IPS-20b (cell line): Measurements from ENCODE around the gene YWHAQ.

Experiments
- H3K27ac ChIP-seq: one replicate; pipeline ENCODE4 v1.5.1; 2013; ENCODE audit warnings: low read length
- H3K27me3 ChIP-seq: 2 replicates; pipeline ENCODE4 v1.6.1; 2013; ENCODE audit warnings: mild to moderate bottlenecking, low read length, inconsistent platforms; ENCODE audit not compliant: insufficient read depth
- H3K36me3 ChIP-seq: 2 replicates; pipeline ENCODE4 v1.6.1; 2013; ENCODE audit warnings: low read depth, mild to moderate bottlenecking, inconsistent platforms, low read length, moderate library complexity; ENCODE audit not compliant: insufficient read depth
- H3K4me1 ChIP-seq: 2 replicates; pipeline ENCODE4 v1.6.1; 2013; ENCODE audit warnings: mild to moderate bottlenecking, control low read depth, inconsistent platforms, low read length, moderate library complexity; ENCODE audit not compliant: insufficient read depth
- H3K4me3 ChIP-seq: 2 replicates; pipeline ENCODE4 v1.5.1; 2013; ENCODE audit warnings: mild to moderate bottlenecking, low read length, inconsistent platforms
- H3K9ac ChIP-seq: 2 replicates; pipeline ENCODE4 v1.6.1; 2013; ENCODE audit warnings: low read depth, mild to moderate bottlenecking, inconsistent platforms, low read length, moderate library complexity
- H3K9me3 ChIP-seq: 2 replicates; pipeline ENCODE4 v1.6.1; 2013; ENCODE audit warnings: mild to moderate bottlenecking, low read depth, low read length, inconsistent platforms; ENCODE audit not compliant: insufficient read depth

Gene YWHAQ

GRCh38 chr2:9664365-9664764 lies 33.6 kb upstream of the YWHAQ start:
- H3K4me1 ChIP-seq, result 0 out of 2 replicates have a peak, but pooled peaks cover 3% of the 10 kb centered on the region
- H3K9me3 ChIP-seq, result no peaks in the 10 kb centered on the region
- no peaks in the 10 kb centered on the region for H3K27me3 ChIP-seq
- no peak overlapping the region for H3K27ac ChIP-seq
- no peaks in the 10 kb centered on the region for H3K36me3 ChIP-seq
- H3K4me3 ChIP-seq, result no peak overlapping the region
- H3K9ac ChIP-seq, result no peak overlapping the region

GRCh38 chr2:9663008-9663879 lies 32.4 kb upstream of the YWHAQ start:
- H3K27ac ChIP-seq, result no peak overlapping the region
- H3K9ac ChIP-seq, result no peak overlapping the region
- no peaks in the 10 kb centered on the region for H3K36me3 ChIP-seq
- H3K27me3 ChIP-seq, result no peaks in the 10 kb centered on the region
- H3K4me3 ChIP-seq, result no peak overlapping the region
- 0 out of 2 replicates have a peak, but pooled peaks cover 3% of the 10 kb centered on the region for H3K4me1 ChIP-seq
- H3K9me3 ChIP-seq, result no peaks in the 10 kb centered on the region

- Histone ChIP-seq H3K4me1 (0 out of 2 replicates have a peak, but pooled peaks cover 3% of the 10 kb centered on the region), H3K36me3 (no peaks in the 10 kb centered on the region), H3K27ac (no peak overlapping the region), H3K9ac (no peak overlapping the region), H3K4me3 (no peak overlapping the region), H3K27me3 (no peaks in the 10 kb centered on the region), H3K9me3 (no peaks in the 10 kb centered on the region)
Measured at GRCh38 chr2:9661261-9661660, 30.5 kb upstream of the YWHAQ start.

- H3K9me3 ChIP-seq, result no peaks in the 10 kb centered on the region
- no peak overlapping the region for H3K9ac ChIP-seq
- no peaks in the 10 kb centered on the region for H3K27me3 ChIP-seq
- no peak overlapping the region for H3K27ac ChIP-seq
- no peak overlapping the region for H3K4me3 ChIP-seq
- H3K36me3 ChIP-seq, result no peaks in the 10 kb centered on the region
- 0 out of 2 replicates have a peak, but pooled peaks cover 3% of the 10 kb centered on the region for H3K4me1 ChIP-seq
Measured at GRCh38 chr2:9660781-9661180, 30.0 kb upstream of the YWHAQ start.

GRCh38 chr2:9660154-9660553 lies 29.4 kb upstream of the YWHAQ start:
- Histone ChIP-seq H3K27ac (no peak overlapping the region), H3K27me3 (no peaks in the 10 kb centered on the region), H3K4me1 (0 out of 2 replicates have a peak, but pooled peaks cover 3% of the 10 kb centered on the region), H3K9ac (no peak overlapping the region), H3K4me3 (no peak overlapping the region), H3K9me3 (no peaks in the 10 kb centered on the region), H3K36me3 (no peaks in the 10 kb centered on the region)

GRCh38 chr2:9658972-9659371 lies 28.2 kb upstream of the YWHAQ start:
- Histone ChIP-seq H3K4me1 (0 out of 2 replicates have a peak, but pooled peaks cover 3% of the 10 kb centered on the region), H3K9ac (no peak overlapping the region), H3K9me3 (no peaks in the 10 kb centered on the region), H3K27me3 (no peaks in the 10 kb centered on the region), H3K36me3 (no peaks in the 10 kb centered on the region), H3K27ac (no peak overlapping the region), H3K4me3 (no peak overlapping the region)

- Histone ChIP-seq H3K36me3 (no peaks in the 10 kb centered on the region), H3K27me3 (no peaks in the 10 kb centered on the region), H3K4me3 (no peak overlapping the region), H3K9ac (no peak overlapping the region), H3K4me1 (0 out of 2 replicates have a peak, but pooled peaks cover 3% of the 10 kb centered on the region), H3K9me3 (no peaks in the 10 kb centered on the region), H3K27ac (no peak overlapping the region)
Measured at GRCh38 chr2:9657731-9658130, 26.9 kb upstream of the YWHAQ start.

- H3K4me1 ChIP-seq, result 0 out of 2 replicates have a peak, but pooled peaks cover 3% of the 10 kb centered on the region
- no peak overlapping the region for H3K27ac ChIP-seq
- H3K4me3 ChIP-seq, result no peak overlapping the region
Measured at GRCh38 chr2:9657083-9657482, 26.3 kb upstream of the YWHAQ start.

GRCh38 chr2:9656270-9656766 lies 25.5 kb upstream of the YWHAQ start:
- H3K4me3 ChIP-seq, result no peak overlapping the region

More at GRCh38 chr2:9657083-9657482, 26.3 kb upstream of the YWHAQ start:
- no peak overlapping the region for H3K9ac ChIP-seq
- no peaks in the 10 kb centered on the region for H3K9me3 ChIP-seq
- no peaks in the 10 kb centered on the region for H3K36me3 ChIP-seq
- no peaks in the 10 kb centered on the region for H3K27me3 ChIP-seq

GRCh38 chr2:9655441-9656269 lies 24.9 kb upstream of the YWHAQ start:
- Histone ChIP-seq H3K4me1 (peaks cover 4% of the 10 kb centered on the region; the same call in 1 of the 2 replicates), H3K4me3 (no peak overlapping the region), H3K9ac (no peak overlapping the region), H3K27ac (no peak overlapping the region), H3K36me3 (no peaks in the 10 kb centered on the region), H3K27me3 (no peaks in the 10 kb centered on the region), H3K9me3 (no peaks in the 10 kb centered on the region)

More at GRCh38 chr2:9656270-9656766, 25.5 kb upstream of the YWHAQ start:
- Histone ChIP-seq H3K27ac (no peak overlapping the region), H3K36me3 (no peaks in the 10 kb centered on the region), H3K27me3 (no peaks in the 10 kb centered on the region), H3K4me1 (0 out of 2 replicates have a peak, but pooled peaks cover 3% of the 10 kb centered on the region), H3K9me3 (no peaks in the 10 kb centered on the region), H3K9ac (no peak overlapping the region)

GRCh38 chr2:9654452-9655100 lies 23.8 kb upstream of the YWHAQ start:
- Histone ChIP-seq H3K4me1 (peaks cover 7% of the 10 kb centered on the region; the same call in 1 of the 2 replicates), H3K9me3 (no peaks in the 10 kb centered on the region), H3K4me3 (no peak overlapping the region), H3K27ac (no peak overlapping the region), H3K9ac (no peak overlapping the region), H3K27me3 (no peaks in the 10 kb centered on the region), H3K36me3 (no peaks in the 10 kb centered on the region)
